NCI-H748 (cell line): Measurements from ENCODE around the gene CLNK.

Experiments
- DNase-seq: peaks from one replicate; lab custom pipeline; 2025; ENCODE audit not compliant: unreplicated experiment; lab: John Stamatoyannopoulos, UW

CLNK gene

DNA sequence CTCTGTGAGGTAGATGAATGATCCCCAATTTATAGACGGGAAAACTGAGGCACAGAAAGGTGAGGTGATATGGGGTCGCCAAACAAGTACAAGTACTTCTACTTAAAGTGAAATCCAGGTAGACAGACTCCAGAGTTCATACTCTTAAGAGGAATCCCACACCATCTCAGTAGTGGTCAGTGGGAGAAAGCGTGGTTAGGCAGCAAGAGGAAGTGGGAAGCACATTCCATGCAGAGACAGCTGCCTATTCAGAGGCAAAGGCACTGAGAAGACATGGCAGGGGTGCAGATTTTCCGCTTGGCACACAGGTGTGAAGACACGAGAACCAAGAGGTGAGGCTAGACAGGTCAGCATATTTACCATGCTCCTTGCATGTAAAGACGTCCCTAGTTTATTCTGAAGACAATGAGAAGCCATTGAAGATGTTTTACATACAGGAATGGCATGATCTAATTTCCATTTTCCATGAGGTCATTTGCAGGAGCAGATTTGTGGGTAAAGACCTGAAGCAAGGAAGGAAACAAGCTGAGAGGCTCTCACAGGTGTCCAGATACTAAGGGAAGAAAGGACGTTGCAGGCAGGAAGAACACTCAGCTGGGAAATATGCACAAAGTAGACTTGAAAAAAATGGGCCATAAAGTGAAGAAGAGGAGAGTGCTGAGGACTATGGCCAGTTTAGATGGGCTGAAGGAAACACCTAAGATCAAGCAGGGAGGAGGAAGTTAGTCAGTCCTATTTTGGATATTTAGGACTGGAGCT lies 17.3 kb upstream of the CLNK start:
- DNase-seq: no peak

DNA sequence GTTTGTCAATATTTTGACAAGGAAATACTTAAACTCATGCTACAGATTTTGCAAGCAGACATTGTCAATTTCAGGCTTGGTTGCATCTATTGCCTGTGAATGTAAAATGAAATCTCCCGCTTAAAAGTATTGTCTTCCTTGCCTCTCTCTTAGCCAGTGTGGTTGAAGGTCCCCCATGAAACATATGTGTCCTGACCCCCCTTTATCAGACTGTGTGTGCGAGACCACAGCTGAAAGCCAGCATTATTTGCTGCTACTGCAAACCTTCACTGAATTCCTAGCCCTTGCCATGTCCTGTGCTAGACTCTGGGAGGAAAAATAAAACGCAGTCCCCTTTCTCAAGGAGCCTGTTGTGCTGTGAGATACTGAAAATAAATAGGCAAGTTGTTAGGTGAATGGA lies 16.6 kb upstream of the CLNK start:
- DNase-seq: peak; percentile 45

DNA sequence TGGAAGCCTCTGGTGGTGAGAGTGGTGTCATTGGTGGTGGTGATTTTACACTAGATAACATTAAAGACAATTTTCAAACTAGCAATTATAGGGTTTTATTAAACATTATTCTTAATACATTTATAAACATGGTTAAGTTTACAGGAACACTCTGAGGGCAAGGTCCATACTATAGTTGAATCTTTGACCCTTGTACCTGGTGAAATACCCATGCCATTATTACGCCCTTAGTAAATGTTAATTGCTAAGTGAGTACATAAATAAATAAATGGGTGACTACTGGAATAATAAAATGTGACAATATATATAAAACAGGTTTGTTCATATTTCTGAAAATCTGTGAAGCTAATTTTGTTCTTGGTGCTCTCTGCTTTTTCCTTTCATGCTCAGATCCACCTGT lies 13.6 kb upstream of the CLNK start:
- no peak for DNase-seq

DNA sequence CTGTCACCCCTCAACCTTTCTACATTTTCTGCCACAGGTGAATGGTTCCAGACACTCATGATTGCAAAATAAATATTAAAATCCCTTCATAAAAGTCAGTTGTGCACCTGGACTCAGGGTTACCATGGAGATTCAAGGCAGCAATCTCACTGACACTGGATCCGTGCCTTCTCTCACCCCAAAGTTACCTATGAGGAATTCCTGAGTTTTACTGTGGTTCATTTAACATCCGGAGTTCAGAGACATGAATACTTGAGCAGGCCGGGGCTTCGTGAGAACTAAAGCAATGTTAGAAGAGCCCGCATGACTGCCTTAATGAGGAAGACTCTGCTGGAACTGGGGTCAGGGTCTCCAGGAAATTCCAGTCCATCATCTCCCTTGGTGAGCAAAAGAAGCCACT lies 12.5 kb upstream of the CLNK start:
- DNase-seq: peak; percentile 93

DNA sequence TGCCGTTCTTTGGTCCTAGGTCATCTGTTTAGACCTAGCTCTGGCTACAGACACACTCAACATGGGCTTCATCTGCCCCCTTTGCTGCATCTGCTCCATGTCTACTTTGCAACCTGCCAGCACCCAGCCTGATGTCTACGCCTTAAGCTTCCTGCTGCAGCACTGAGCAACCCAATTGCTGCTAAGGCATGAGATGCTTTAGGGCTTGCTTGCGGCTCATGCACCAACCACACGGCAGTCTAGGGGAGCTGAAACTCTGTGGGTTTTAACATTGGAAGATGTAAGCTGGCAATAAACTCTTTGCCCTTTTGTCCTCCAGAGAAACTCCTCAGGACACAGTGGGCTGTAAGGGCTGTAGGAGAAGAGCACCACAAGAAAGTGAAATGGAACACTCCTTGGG lies 11.7 kb upstream of the CLNK start:
- DNase-seq: no peak

DNA sequence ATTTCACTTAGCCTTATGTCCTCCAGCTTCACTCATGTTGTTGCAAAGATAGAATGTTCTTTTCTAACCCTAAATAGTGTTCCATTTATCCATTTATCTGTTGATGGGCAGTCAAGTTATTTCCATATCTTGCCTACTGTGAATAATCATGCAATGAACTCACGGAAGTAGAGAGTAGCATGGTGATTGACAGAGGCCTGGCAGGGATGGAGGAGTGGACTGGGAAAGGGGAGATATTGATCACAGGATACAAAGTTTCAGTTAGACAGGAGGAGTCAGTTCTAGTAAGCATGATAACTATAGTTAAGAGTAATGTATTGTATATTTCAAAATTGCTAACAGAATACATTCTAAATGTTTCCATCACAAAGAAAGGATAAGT lies 10.3 kb upstream of the CLNK start:
- DNase-seq: peak; percentile 45

DNA sequence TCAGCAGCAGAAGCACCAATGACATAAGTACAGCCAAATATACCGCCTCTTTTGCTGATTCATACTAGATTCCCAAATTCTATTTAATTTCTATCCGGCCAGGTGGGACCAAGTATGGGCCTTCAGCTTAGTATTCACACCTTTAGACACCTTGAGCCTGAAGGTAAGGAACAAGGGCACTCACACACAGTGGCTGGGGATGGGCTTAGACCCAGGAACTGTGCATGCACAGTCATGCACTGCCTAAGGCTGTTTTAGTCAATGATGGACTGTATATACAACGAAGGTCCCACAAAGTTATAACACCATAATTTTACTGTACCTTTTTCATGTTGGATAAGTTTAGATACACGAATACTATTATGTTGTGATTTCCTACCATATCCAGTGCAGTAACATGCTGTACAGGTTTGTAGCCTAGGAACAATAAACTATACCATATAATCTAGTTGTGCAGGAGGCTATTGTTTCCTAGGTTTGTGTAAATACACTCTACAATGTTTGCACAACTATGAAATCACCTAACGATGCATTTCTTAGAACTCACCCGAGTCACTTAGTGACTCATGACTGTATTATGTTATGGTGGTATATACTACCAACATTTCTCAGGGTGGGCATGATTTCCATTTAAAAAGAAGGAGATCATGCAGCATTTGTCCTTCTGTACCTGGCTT lies 9.7 kb upstream of the CLNK start:
- peak; percentile 91 for DNase-seq

DNA sequence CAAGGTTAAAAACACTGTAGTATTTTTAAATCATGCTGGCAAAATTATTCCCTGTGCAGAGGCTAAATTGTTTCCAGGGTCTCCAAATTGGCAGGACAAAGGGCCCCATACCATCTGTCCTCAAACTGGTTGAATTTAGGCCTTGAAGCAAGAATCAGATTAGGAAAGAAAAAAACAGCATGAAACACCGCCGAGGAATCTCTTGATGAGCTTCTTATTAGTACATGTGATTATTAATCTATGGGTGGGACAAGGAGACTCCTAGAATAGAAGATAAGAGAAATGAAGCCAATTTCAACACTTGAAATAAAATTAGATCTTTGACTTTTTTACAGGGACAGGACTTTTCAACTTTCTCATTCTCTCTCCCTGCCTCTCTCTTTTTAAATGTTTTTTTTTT lies 7.1 kb upstream of the CLNK start:
- no peak for DNase-seq

DNA sequence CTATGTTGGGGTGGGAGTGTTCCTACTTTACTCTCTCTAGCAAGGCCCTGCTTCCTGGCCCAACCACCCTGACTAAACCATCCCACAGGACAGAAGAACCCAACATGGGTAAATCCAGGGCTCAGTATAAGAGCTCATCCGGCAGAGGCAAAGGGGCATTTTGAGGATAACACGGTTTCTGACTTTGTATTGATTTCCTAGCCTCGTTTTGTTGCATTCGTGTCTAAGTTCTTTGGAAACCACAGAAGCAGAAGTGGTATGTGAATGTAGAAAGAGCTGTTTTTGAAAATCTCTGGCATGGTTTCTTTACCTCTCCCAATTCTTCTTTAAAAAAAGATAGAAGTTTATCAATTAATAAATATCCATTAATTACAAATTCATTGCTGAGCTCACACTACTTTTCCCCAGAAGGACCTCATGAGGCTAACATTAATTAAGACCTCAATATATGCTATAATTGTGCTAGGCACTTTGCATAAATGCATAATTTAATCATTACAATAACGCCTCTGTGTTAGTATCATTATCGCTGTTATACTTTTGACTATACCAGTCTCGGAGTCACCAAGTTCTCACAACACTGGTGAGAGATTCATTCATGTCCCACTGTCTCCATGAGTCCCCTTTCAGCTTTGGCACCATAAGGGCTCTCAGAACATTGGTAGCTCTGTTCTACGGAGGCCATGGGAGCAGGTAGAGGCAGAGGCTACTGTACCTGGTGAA lies 5.8 kb upstream of the CLNK start:
- no peak for DNase-seq

DNA sequence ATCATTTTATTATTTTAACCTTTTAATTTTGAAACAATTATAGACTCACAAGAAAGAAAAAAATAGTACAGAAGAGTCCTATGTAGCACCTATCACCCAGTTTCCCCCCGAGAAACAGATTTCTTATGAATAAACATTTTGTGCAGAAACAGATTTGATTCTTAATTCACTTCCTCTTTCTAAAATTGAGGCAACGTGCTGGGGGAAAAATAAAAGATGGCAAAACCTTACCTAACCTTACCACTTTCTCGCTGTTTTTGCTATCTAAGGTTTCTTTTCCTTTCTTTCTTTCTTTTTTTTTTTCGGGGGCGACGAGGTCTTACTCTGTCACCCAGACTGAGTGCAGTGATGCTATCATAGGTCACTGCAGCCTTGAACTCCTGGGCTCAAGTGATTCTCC lies 4.3 kb upstream of the CLNK start:
- DNase-seq: no peak

DNA sequence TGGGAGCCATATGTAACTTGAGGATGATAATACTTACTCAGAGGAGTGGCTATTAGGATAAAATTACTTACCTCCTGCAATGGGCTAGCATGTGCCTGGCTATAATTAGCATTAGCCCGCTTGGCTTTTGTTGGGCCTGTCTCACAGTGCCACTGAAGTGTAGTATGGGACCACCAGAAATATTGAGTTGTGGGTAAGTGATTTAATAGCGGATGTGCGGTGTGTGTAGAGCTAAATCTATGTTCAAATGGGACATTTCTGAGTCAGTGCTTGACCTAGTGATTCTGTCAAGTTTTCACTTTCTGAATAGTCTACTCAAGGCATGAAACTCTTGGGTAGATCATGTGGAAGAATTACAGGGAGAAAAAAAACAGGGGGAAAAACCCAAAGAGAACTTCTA lies 3.5 kb upstream of the CLNK start:
- DNase-seq: no peak

DNA sequence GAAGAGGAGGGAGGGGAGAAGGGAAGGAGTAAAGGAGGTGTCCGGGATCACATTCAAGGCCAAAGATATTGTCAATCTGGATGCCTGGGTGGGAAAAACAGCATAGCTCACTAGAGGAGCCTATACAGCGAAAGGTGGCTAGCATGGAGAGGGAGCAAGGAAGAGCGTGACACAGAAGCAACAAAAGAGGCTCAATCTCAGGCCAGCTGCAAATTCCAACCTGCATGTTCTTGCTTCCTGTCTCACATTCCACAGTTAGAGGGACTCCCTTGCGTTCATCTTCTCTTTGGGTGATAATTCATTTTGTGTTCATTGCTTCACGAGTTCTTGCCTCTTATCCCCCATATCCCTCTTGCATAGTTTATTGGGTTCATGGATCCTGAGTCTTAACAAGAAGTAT lies 3.0 kb upstream of the CLNK start:
- no peak for DNase-seq

DNA sequence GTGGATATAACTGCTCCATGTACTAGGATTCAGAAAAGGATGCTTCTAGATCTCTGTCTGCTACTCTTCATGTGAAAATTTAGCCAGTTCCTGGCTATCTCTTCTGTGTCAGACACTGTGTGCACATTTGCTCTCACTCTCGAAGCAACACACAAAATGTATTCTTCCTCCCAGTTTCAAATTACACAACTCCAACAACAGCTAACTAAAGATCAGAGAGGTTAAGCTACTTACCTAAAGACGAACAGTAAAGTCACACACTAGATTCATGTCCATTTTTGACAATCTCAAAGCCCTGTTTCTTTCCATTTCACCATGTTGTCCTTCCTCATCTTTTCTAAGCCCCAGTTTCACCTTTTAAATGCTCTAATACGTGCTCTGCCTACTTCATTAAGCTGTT lies 2.2 kb downstream of the CLNK start:
- no peak for DNase-seq

DNA sequence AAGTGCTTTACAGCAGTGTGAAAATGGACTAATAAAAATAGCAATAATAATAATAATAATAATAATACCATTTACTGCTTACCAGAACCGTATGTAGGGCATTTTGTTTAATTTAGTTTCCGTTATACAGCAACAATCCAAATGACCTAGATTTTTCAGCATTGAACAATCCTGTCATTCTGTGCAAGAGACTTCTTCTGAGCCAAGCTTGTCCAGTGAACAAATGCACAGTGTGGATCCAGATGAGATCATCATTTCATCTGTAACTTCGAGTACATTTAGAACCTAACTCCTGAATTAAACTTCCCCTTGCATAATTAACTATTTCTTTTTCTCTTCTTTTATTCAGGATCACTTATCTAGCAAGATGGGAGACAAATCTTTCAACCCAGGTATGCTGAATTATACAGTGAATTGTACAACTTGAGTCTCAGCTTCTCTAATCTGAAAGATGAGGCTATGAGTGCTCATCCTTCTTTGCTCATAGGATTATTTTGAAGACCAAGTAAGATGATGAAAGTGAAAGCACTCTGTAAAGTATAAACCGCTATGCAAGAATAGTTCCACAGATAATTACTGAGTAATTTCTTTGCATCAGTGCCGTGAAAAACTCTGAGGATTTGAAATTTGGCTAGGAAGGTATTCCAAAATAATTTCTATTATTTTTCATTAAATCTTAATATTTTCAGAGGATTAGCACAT lies 6.6 kb downstream of the CLNK start:
- DNase-seq: no peak

DNA sequence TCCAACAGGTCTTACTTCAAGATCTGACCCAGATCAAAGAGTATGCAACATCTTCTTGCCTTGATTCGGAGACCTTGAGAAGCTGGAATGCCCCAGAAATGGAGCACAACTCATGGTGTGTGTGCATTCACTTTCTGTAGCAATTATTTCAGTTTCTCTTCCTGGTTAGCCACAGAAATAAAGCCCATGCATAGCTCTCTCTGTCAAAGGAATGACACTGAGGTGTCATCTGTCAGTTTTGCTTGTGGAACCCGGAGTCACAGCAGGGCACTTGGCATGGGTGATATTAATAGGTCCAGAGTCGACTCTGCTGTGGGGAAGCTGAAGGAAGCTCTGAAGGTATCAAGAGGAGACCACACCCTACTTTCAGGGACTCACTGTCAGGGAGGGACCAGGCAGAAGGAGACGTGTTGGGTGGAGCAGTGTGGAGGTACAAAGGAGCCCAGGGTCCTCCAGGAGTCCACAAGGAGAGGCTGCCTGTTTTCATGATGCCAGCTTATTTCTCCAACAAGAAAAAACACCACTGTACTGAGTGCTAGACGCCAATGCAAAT lies 10.7 kb downstream of the CLNK start:
- no peak for DNase-seq

DNA sequence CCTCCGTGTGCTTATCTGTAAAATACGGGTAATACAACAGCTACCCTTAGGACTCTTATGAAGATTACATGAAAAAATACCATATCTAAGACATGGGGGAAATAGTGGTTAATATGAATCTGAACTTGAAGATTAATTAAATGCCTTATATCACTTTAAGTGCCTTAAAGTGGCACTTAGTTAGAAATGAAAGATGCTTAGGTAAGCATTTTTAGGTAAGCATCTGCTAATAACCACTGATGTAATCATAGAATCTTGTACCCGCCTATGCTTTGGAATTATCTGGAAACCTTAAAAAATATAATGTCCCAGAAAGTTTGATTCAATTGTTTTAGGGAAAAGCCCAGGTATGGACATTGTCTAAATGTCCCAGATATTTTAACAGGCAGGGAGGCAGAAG lies 12.2 kb downstream of the CLNK start:
- DNase-seq: no peak

DNA sequence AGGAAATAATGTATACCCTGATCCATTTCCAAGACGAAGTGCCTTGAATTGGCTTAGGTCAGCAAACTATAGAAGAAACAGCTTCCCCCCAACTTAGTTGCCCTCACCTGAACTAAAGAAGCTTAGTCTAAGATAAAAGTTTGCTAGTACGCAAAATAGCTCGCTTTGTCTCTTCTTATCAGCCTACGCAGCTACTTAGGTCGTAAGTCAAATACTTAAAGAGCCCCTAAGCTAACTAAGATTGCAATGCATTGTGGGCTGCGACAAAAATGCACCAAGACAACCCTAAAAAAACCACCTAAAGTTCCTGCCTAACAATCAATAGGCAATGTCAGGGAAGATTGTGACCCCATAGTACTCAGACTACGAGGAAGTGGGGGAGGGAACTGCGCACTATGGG lies 12.8 kb downstream of the CLNK start:
- DNase-seq: no peak

DNA sequence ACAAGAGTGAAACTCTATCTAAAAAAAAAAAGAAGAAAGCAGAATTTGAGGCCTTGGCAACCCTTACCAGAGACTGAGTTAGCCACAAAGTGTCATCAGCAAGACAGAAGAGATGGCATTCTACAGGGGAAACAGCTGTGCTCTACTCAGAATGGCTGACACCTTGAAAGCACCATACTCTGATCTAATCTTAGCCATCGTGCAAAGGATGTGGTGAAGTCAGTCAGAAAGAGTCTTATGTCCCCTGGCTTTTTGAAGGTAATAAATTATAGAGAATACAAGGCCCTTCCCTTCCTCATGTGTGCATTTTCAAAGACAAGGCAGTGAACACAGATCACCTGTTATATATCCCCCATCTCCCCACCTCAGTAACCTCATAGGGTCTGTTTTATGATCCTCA lies 13.2 kb downstream of the CLNK start:
- DNase-seq: no peak

DNA sequence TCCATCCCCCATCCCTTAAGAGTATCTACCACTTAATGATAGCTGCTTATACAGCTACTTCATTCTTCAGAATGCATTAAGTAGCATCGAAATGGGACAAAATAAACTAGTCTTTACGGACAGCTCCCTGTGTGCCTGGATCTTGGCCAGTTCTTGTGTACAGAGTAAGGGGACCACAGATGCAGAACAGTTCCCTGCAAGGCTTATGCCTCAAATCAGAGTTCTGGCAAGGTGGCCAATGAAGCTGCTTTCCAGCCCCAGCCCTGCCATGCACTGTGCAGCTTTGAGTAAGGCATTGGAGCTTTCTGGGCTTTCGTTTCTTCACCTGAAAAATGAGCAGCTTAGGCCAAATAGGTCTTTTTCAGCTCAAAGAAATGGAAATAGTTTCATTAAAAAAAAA lies 14.2 kb downstream of the CLNK start:
- no peak for DNase-seq

DNA sequence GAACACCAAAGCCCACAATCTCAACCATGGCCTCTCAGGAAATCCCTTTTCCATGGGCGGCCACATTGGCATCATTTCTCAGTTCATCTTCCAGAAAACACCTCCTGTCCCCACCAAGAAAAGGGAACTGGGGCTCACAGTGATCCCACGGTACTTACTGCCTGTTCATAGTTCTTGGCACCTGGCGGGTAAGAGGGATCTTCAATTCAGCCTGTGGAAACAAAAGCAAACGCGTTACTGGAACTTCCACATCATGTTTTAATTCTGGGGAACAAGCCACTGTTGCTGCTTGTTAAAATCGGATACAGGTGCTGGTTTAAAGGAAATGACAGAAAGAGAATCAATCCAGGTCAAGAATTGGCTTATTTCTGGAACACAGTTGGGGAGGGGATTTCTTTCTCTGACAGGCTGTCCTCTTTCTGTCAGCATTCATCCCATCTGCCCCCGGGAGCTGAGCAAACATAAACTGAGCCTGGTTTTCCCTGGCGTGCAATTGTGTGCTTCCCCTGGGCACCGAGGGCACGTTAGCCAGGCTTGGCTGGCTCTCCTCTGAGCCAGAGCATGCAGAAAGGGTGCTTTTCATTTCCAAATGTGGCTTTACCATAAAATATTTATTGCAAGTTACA lies 16.8 kb downstream of the CLNK start:
- peak; percentile 57 for DNase-seq

DNA sequence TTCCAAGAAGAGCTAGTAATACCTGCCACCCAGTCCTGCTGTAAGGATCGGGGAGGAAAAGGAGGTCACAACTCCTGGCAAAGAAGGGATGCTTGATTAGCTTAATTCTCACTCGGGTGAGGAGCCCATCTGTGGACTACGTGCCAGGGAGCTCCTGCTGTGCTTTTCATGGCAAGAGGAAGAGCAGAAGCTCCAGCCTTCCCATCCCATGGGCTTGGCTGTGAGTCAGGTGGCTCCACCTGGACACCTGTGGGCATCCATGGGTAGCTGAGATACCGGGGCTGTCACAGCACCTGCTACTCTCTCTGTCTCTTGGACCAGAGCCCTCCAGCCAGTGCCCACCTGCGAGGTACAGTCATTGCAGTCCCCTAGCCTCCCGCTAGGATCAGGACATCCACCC lies 18.0 kb downstream of the CLNK start:
- peak; percentile 45 for DNase-seq
